GM12892 (cell line): Measurements from ENCODE around the gene BLNK.

Experiments used
- DNase-seq: peaks from one replicate; pipeline ENCODE4 v3.0.0; 2011; ENCODE audit not compliant: insufficient read length
- FAIRE-seq: peaks from 2 replicates; lab custom pipeline; 2011; peaks lifted over from hg19 to GRCh38; lab: Jason Lieb, UNC
- POLR2A ChIP-seq: IDR thresholded peaks from 2 replicates; pipeline ENCODE4 v1.6.1; 2011; ENCODE audit warnings: low read depth, low read length, control low read depth
- POLR2AphosphoS5 ChIP-seq: IDR thresholded peaks from 2 replicates; pipeline ENCODE4 v1.6.1; 2011; ENCODE audit warnings: low read depth, low read length, control low read depth
- TAF1 ChIP-seq: IDR thresholded peaks from 2 replicates; pipeline ENCODE4 v1.6.1; 2011; ENCODE audit warnings: low read depth, mild to moderate bottlenecking, control low read depth, low read length, borderline replicate concordance

Gene BLNK

GRCh38 chr10:96268341-96268909 lies 2.9 kb downstream of the BLNK start:
- no peak for DNase-seq
- FAIRE-seq = peak; percentile 62
- no peak for TF ChIP-seq POLR2A
- no peak for TF ChIP-seq POLR2AphosphoS5
- no peak for TF ChIP-seq TAF1

GRCh38 chr10:96267234-96267705 lies 4.1 kb downstream of the BLNK start:
- TF ChIP-seq POLR2AphosphoS5 (no peak), TAF1 (no peak), POLR2A (no peak)
- peak; percentile 87 for FAIRE-seq

GRCh38 chr10:96266118-96266770 lies 5.1 kb downstream of the BLNK start:
- peak; percentile 9 for FAIRE-seq
- no peak for DNase-seq

More at GRCh38 chr10:96267234-96267705, 4.1 kb downstream of the BLNK start:
- DNase-seq = no peak

GRCh38 chr10:96264938-96265337 lies 6.4 kb downstream of the BLNK start:
- no peak for TF ChIP-seq POLR2AphosphoS5
- no peak for TF ChIP-seq POLR2A
- no peak for TF ChIP-seq TAF1
- DNase-seq (no peak), FAIRE-seq (no peak)

More at GRCh38 chr10:96266118-96266770, 5.1 kb downstream of the BLNK start:
- TF ChIP-seq POLR2A = no peak
- no peak for TF ChIP-seq POLR2AphosphoS5
- no peak for TF ChIP-seq TAF1

GRCh38 chr10:96263669-96264068 lies 7.7 kb downstream of the BLNK start:
- peak; percentile 83 for FAIRE-seq
- DNase-seq = no peak
- TF ChIP-seq POLR2AphosphoS5 (peak; percentile 44; the same call in 1 of the 2 replicates), TAF1 (no peak)

GRCh38 chr10:96263176-96263575 lies 8.2 kb downstream of the BLNK start:
- TF ChIP-seq POLR2AphosphoS5 (no peak), TAF1 (no peak), POLR2A (no peak)

GRCh38 chr10:96261930-96262329 lies 9.4 kb downstream of the BLNK start:
- peak; percentile 78 for FAIRE-seq
- no peak for DNase-seq
- TF ChIP-seq POLR2AphosphoS5 (no peak), TAF1 (no peak), POLR2A (no peak)

More at GRCh38 chr10:96263176-96263575, 8.2 kb downstream of the BLNK start:
- DNase-seq = no peak
- FAIRE-seq = no peak

GRCh38 chr10:96261132-96261531 lies 10.2 kb downstream of the BLNK start:
- FAIRE-seq (no peak), DNase-seq (no peak)
- TF ChIP-seq POLR2AphosphoS5 (no peak), TAF1 (no peak), POLR2A (no peak)

- peak; percentile 78 for FAIRE-seq
- DNase-seq = no peak
- TF ChIP-seq POLR2AphosphoS5 (no peak), TAF1 (no peak), POLR2A (no peak)
Measured at GRCh38 chr10:96260014-96260413, 11.4 kb downstream of the BLNK start.

GRCh38 chr10:96259150-96259549 lies 12.2 kb downstream of the BLNK start:
- TF ChIP-seq POLR2A (no peak), TAF1 (no peak), POLR2AphosphoS5 (no peak)
- FAIRE-seq (no peak), DNase-seq (no peak)

GRCh38 chr10:96257944-96258343 lies 13.4 kb downstream of the BLNK start:
- TF ChIP-seq POLR2A = no peak
- TF ChIP-seq TAF1 = no peak
- no peak for TF ChIP-seq POLR2AphosphoS5
- FAIRE-seq = peak; percentile 62
- DNase-seq = no peak
